ENCODE results near the gene ACSS1.

The ACSS1 gene

GRCh38 chr20:25079171-25079570, 21.2 kb upstream of the ACSS1 start:
- no peak for DNase-seq (ENCODE audit: low spot score)

DNA sequence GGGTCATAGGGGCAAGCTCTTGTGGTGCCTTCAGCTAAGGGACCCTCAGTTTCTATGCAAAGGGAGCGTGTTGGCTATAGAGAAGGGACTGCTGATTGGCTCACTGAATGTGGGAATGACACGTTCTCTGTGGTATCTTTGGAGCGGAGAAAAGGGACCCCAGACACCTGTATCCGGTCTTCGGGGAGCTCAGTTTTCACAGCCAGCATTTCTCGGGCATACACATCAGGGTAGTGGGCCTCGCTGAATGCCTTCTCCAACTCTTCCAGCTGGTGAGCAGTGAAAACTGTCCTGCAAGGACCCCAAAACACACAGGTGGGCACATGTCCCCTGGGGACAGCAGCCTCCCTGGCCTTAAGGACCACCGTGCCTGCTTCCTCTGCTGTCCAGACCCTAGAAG, 20.7 kb upstream of the ACSS1 start:
- DNase-seq (ENCODE audit: low spot score), result no peak

GRCh38 chr20:25077610-25078169, 19.8 kb upstream of the ACSS1 start:
- no peak for DNase-seq (ENCODE audit: low spot score)

- no peak for DNase-seq (ENCODE audit: low spot score)
Observed at GRCh38 chr20:25076731-25077609, 19.0 kb upstream of the ACSS1 start.

DNA sequence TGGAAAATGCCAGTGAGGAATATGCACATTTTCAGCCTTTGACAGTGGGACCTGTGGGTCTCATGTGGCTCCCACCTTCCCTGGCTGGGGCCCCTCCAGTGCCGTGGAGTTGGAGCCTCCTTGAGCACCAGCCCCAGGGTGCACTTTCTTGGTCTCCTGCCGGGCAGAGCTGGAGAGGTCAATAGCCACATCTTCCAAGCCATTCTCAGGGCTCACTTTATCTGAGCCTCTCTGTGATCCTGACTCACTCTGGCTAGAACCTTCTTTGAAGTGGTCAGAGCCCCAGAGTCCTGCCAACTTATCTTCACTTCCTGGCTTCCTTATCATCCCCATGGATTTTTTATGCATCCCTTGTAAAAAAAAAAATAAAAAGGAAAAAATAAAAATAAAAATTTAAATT, 18.3 kb upstream of the ACSS1 start:
- no peak for DNase-seq (ENCODE audit: low spot score)

GRCh38 chr20:25073544-25073943, 15.6 kb upstream of the ACSS1 start:
- DNase-seq (ENCODE audit: low spot score), result no peak

DNA sequence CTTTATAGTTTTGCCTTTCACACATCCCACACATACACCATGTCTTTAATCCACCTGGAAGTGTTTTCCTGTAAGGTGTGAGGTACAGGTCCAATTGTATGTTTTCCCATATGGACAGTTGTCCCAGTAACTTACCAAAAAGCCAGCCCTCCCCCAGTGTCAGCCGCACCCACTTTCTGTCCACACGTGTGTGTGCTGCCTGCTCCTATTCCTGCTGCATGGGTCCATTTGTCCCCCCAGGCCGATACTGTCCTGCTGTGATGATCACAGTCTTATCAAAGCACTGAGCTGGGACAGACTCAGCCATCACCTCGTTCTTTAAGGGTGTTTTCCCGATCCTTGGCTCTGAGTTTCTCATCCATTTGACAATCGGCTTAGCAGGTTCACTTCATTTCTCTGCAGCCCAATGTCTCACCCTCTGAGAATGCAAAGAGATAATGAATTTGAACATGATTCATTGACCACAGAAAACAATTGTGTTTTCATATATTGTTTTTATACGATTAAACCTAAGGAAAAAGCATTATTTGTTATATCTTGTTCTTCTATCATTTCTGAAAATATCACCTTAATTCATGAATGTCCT, 14.4 kb upstream of the ACSS1 start:
- DNase-seq (ENCODE audit: low spot score), result no peak

GRCh38 chr20:25071734-25072133, 13.8 kb upstream of the ACSS1 start:
- DNase-seq (ENCODE audit: low spot score), result no peak

DNA sequence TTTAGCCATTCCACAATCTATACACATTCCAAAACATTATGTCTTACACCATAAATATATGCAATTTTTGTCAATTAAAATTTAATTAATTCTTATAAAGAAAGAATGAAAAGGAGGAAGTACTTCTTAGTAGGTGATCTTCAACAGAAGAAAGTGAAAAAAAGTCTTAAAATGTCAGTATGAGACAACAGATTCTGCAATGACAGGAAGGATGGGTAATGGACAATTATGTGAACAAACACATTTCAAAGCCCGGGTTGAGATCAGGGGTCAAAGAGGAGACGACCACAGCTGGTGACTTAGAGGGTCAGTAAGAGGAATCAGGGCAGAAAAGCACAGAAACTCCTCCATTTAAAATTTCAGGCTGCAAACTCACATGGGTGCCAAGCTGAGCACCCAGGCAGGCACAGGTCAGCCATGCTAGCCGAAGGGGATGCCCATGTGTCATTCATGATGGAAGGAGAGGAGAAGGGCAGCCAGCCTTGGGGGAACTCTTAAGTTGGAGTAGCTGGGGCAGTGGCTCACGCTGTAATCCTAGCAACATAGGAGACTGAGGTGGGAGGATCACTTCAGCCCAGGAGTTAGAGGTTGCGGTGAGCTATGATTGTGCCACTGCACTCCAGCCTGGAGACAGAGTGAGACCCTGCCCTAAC, 13.0 kb upstream of the ACSS1 start:
- DNase-seq (ENCODE audit: low spot score), result no peak

DNA sequence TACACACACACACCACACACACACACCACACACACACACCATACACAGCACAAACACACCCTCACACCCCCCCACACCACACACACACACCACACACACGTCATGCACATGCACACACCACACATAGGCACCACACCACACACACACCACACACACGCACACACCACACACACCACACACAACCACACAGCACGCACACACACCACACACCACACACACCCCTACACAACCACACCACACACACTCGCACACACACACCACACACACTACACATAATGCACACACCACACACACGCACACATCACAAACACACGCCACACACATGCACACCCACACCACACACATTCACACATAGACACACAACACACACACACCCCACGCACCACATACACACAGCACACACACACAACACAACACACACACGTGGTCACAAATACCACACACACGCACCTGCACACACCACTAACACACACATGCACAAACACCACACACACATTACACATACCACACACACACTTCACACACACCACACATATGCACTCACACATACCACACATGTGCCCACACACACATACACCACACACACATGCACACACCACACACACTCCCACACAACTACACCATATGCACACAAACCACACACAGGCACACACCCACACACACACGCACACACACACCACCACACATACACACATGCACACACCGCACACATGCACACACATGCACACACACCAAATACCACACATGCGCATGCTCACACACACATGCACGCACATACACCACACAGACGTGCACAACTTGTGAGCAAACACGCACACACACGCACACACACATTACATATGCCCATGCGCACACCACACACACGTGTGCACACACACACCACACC, 9.4 kb upstream of the ACSS1 start:
- no peak for DNase-seq (ENCODE audit: low spot score)

- no peak for DNase-seq (ENCODE audit: low spot score)
Observed at GRCh38 chr20:25066386-25066785, 8.4 kb upstream of the ACSS1 start.

DNA sequence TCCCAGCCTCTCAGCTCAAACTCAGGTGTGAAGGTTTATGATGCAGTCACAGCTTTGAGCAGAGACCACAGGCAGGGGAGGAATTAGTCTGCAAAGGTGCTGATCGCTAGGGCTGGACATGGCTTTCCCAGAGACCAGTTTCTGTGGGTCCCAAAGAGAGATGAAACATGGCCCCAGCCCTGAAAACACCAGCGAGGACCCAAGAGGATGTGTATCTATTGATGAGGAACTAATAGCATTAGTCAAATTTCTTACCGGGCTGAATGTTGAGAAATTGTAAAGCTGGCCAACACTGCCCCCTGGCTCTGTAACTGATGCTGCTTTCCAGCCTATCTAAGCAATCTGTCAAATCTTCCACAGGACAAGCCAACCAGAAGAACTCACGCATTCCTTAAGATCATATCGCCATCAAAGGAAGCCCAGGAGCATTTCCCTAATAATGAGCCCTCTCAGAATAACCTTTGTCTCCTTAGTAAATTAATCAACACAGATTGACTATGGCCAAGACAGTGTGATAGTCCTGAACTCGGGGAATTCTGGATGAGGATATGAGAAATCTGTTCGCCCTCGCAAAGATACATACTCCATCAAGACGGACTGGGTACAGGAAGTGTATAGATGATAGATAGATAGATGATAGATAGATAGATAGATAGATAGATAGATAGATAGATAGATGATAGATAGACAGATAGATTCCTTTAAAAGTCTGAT, 7.8 kb upstream of the ACSS1 start:
- peak; percentile 49 for DNase-seq (ENCODE audit: low spot score)

GRCh38 chr20:25065072-25065624, 7.2 kb upstream of the ACSS1 start:
- DNase-seq (ENCODE audit: low spot score), result no peak

GRCh38 chr20:25064561-25065071, 6.7 kb upstream of the ACSS1 start:
- no peak for DNase-seq (ENCODE audit: low spot score)

GRCh38 chr20:25063981-25064380, 6.0 kb upstream of the ACSS1 start:
- DNase-seq (ENCODE audit: low spot score), result no peak

GRCh38 chr20:25063546-25063945, 5.6 kb upstream of the ACSS1 start:
- no peak for DNase-seq (ENCODE audit: low spot score)

DNA sequence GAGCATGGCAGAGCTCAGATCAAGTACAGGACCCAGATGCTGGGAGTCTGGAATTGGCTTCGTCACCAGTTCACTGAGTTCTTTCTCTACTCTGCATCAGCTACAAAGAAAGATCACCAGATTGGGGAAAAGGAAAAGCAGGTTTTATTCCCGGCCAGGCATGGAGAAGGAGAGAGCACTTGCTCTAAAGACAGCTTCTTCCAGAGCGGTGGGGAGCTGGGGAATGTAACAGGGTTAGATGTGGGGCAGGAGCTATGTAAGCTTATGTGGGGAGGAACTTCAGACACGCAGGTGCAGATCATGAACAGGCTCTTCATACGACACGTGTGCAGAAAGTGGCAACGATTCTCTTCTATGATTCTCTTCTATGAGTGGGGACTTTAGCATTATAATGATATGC, 4.9 kb upstream of the ACSS1 start:
- DNase-seq (ENCODE audit: low spot score), result no peak

GRCh38 chr20:25061821-25062530, 4.0 kb upstream of the ACSS1 start:
- DNase-seq (ENCODE audit: low spot score), result no peak

DNA sequence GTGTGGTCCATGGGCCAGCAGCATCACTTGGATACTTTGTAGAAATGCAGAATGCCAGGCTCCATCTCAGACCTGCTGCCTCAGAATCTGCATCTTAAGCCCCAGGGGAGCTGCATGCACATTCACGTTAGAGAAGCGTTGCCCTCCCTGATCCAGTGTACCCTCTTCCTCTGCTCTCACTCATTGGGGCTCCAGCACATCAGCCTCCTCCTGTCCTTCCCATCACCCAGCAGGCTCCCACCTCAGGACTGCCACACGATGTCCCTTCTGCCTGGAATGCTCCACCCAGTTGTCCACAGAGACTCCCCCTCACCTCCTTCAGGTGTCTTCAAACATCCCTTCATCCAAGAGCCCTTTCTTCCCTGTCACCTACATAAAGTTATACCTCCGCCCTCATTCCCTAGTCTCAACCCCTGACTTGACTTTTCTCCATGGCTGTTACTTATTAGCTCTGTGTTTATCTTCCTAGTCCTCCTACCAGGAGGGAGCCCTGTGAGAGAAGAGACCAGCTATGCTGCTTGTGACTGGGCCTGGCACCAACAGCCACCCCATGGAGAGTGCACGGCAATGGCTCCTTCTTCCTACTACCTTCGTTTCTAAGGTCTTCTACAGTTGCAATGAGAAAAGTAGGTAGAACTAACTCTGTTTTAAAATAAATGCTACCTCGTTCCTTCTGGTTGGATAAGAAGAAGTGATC, 3.3 kb upstream of the ACSS1 start:
- no peak for DNase-seq (ENCODE audit: low spot score)
